Mesenchymal stem cell (in vitro differentiated cells and primary cell): ENCODE data around the gene ZBTB38.

Source experiments
- DNase-seq: peaks from one replicate; pipeline ENCODE4 v3.0.0-alpha.2; 2013
- H2AFZ ChIP-seq: one replicate; pipeline ENCODE4 v1.6.1; 2013; ENCODE audit warnings: low read depth, mild to moderate bottlenecking, control low read depth, inconsistent platforms, low read length, moderate library complexity
- H2AK5ac ChIP-seq: 2 replicates; pipeline ENCODE4 v1.6.1; 2013; ENCODE audit warnings: low read length, moderate library complexity, mild to moderate bottlenecking, inconsistent platforms; ENCODE audit not compliant: severe bottlenecking
- H2BK120ac ChIP-seq: one replicate; pipeline ENCODE4 v1.6.1; 2013; ENCODE audit warnings: low read depth, mild to moderate bottlenecking, inconsistent platforms, low read length, moderate library complexity
- H2BK12ac ChIP-seq, 2 experiments: one replicate each; pipeline ENCODE4 v1.6.1; 2013; ENCODE audit warnings: inconsistent platforms in 2 of 2, low read length in 2 of 2, mild to moderate bottlenecking in 2 of 2, moderate library complexity in 2 of 2, control low read depth in 1 of 2
- H2BK15ac ChIP-seq: one replicate; pipeline ENCODE4 v1.6.1; 2013; ENCODE audit warnings: mild to moderate bottlenecking, low read depth, inconsistent platforms; ENCODE audit not compliant: poor library complexity, severe bottlenecking
- H2BK5ac ChIP-seq: 2 replicates; pipeline ENCODE4 v1.6.1; 2013; ENCODE audit warnings: low read depth, mild to moderate bottlenecking, low read length, control low read depth, inconsistent platforms; ENCODE audit not compliant: poor library complexity, severe bottlenecking
- H3K14ac ChIP-seq, 2 experiments: one replicate each; pipeline ENCODE4 v1.6.1; 2013; ENCODE audit warnings: inconsistent platforms in 2 of 2, low read length in 2 of 2, control low read depth in 1 of 2, mild to moderate bottlenecking in 1 of 2, moderate library complexity in 1 of 2
- H3K18ac ChIP-seq, 2 experiments: one replicate each; pipeline ENCODE4 v1.6.1; 2013; ENCODE audit warnings: inconsistent platforms in 2 of 2, low read length in 2 of 2, control low read depth in 1 of 2, low read depth in 1 of 2, mild to moderate bottlenecking in 1 of 2
- H3K23ac ChIP-seq, 2 experiments: one replicate each; pipeline ENCODE4 v1.6.1; 2013; ENCODE audit warnings: inconsistent platforms in 2 of 2, low read length in 2 of 2, mild to moderate bottlenecking in 2 of 2, moderate library complexity in 2 of 2, control low read depth in 1 of 2
- H3K27ac ChIP-seq: 2 replicates; pipeline ENCODE4 v1.5.1; 2013; ENCODE audit warnings: mild to moderate bottlenecking, moderate library complexity, low read length, control low read depth, inconsistent platforms; ENCODE audit not compliant: poor library complexity, severe bottlenecking
- H3K27me3 ChIP-seq, 2 experiments: 2 replicates each; pipeline versions ENCODE4 v1.6.1 to v1.7.0; 2013; ENCODE audit warnings: low read length in 2 of 2, mild to moderate bottlenecking in 2 of 2, moderate library complexity in 2 of 2, control low read depth in 1 of 2, inconsistent platforms in 1 of 2; ENCODE audit not compliant: control insufficient read depth in 1 of 2, insufficient read depth in 1 of 2
- H3K36me3 ChIP-seq, 2 experiments: 2 replicates each; pipeline versions ENCODE4 v1.6.1 to v1.7.0; 2013; ENCODE audit warnings: low read length in 2 of 2, control low read depth in 1 of 2, inconsistent platforms in 1 of 2, low read depth in 1 of 2, mild to moderate bottlenecking in 1 of 2; ENCODE audit not compliant: insufficient read depth in 2 of 2, control insufficient read depth in 1 of 2
- H3K4ac ChIP-seq, 2 experiments: one replicate each; pipeline ENCODE4 v1.6.1; 2013; ENCODE audit warnings: inconsistent platforms in 2 of 2, low read length in 2 of 2, mild to moderate bottlenecking in 2 of 2, moderate library complexity in 2 of 2, control low read depth in 1 of 2, low read depth in 1 of 2
- H3K4me1 ChIP-seq: 2 replicates; pipeline ENCODE4 v1.6.1; 2013; ENCODE audit warnings: low read depth, low read length, control low read depth; ENCODE audit not compliant: control insufficient read depth, insufficient read depth
- H3K4me2 ChIP-seq: 2 replicates; pipeline ENCODE4 v1.6.1; 2013; ENCODE audit warnings: low read length, mild to moderate bottlenecking, inconsistent platforms; ENCODE audit not compliant: poor library complexity, severe bottlenecking
- H3K4me3 ChIP-seq, 2 experiments: 2 replicates each; pipeline versions ENCODE4 v1.5.1 to v1.7.0; 2013; ENCODE audit warnings: low read length in 2 of 2, mild to moderate bottlenecking in 2 of 2, control low read depth in 1 of 2, low read depth in 1 of 2; ENCODE audit not compliant: insufficient read depth in 1 of 2
- H3K79me1 ChIP-seq: replicated peaks from 2 replicates; pipeline ENCODE4 v1.6.1; 2013; ENCODE audit warnings: mild to moderate bottlenecking, control low read depth, low read length, inconsistent platforms; ENCODE audit not compliant: poor library complexity, severe bottlenecking
- H3K9ac ChIP-seq: 2 replicates; pipeline ENCODE4 v1.7.0; 2013; ENCODE audit warnings: mild to moderate bottlenecking, low read length, moderate library complexity
- H3K9me3 ChIP-seq: 2 replicates; pipeline ENCODE4 v1.7.0; 2013; ENCODE audit warnings: mild to moderate bottlenecking, low read length; ENCODE audit not compliant: control insufficient read depth
- H4K8ac ChIP-seq: one replicate; pipeline ENCODE4 v1.6.1; 2013; ENCODE audit warnings: inconsistent platforms, mild to moderate bottlenecking, low read length, moderate library complexity
- H4K91ac ChIP-seq: one replicate; pipeline ENCODE4 v1.6.1; 2013; ENCODE audit warnings: mild to moderate bottlenecking, low read length, inconsistent platforms
- WGBS: methylation state at CpG from one replicate; pipeline ENCODE4 v1.1.7; 2013; ENCODE audit warnings: mixed read lengths; 5-methylcytosine and 5-hydroxymethylcytosine counted together

Gene ZBTB38

DNA sequence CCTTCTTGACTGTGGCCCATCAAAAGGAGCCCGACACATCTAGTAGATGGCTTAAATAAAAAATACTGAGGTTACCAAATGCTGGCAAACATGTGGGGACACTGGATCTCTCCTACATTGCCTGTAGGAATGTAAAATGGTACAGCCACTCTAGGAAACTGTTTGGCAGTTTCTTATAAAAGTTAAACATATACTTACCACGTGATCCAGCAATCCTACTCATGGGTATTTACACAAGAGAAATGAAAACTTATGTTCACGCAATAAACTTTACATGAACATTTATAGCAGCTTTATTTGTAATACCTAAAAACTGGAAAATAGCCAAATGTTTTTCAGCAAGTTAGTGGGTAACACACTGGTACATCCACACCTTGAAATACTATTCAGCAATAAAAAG is 9.1 kb downstream of the ZBTB38 start:
- no peak overlapping the region for H2AK5ac ChIP-seq
- no peak overlapping the region for H2BK120ac ChIP-seq
- H3K14ac ChIP-seq = no peak overlapping the region
- H3K27me3 ChIP-seq = no peaks in the 10 kb centered on the region
- peaks cover 10% of the 10 kb centered on the region for H3K4me1 ChIP-seq
- no peak overlapping the region for H3K23ac ChIP-seq
- no peaks in the 10 kb centered on the region for H3K9me3 ChIP-seq
- 100% methylated on average over 2 of the region's 3 CpGs for WGBS
- no peak for DNase-seq
- no peak overlapping the region for H3K4ac ChIP-seq
- H3K27ac ChIP-seq = no peak overlapping the region
- H2BK15ac ChIP-seq = no peak overlapping the region
- H4K8ac ChIP-seq = no peak overlapping the region
- peaks cover 23 to 81% of the 10 kb centered on the region in 2 experiments for H3K36me3 ChIP-seq
- H3K4me3 ChIP-seq = no peak overlapping the region
- no peak overlapping the region for H3K9ac ChIP-seq
- no peak overlapping the region for H2BK12ac ChIP-seq
- no peak overlapping the region for H2AFZ ChIP-seq
- H3K4me2 ChIP-seq = no peak overlapping the region
- no peak overlapping the region for H2BK5ac ChIP-seq
- H4K91ac ChIP-seq = no peak overlapping the region
- no peak overlapping the region for H3K18ac ChIP-seq
- peaks cover 40% of the 10 kb centered on the region for H3K79me1 ChIP-seq

DNA sequence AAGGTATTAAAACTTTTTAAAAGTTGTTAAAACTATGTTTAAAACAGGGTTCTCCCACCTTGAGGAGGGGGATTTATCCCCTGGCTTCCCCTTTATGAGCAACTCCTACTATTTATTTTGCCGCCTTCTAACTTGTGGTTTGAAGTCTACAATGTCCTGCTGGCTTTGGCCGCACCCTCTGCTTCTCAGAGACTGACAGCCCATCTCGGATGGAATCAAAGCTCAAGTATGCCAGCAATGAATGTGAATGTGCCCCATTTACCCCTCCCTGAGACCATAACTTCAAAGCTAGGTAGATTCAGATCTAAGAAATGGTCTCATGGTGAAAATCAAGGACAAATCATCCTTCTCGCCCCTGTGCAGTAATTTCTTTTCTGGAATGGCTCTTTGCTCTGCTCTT is 10.3 kb downstream of the ZBTB38 start:
- Histone ChIP-seq H2BK12ac (no peak overlapping the region), H4K91ac (no peak overlapping the region), H3K4me2 (no peak overlapping the region), H3K27ac (no peak overlapping the region), H2AK5ac (no peak overlapping the region), H3K4me3 (no peak overlapping the region), H3K27me3 (no peaks in the 10 kb centered on the region), H2AFZ (no peak overlapping the region), H2BK120ac (no peak overlapping the region), H3K14ac (no peak overlapping the region), H3K9ac (no peak overlapping the region), H4K8ac (no peak overlapping the region), H3K79me1 (peaks cover 39% of the 10 kb centered on the region), H3K4ac (no peak overlapping the region), H3K36me3 (peaks cover 23 to 86% of the 10 kb centered on the region in 2 experiments), H3K23ac (no peak overlapping the region), H3K4me1 (peaks cover 12% of the 10 kb centered on the region), H2BK15ac (no peak overlapping the region), H3K18ac (no peak overlapping the region), H2BK5ac (no peak overlapping the region), H3K9me3 (no peaks in the 10 kb centered on the region)
- 93% methylated on average over 4 of the region's 4 CpGs for WGBS
- DNase-seq = no peak

- H3K9ac ChIP-seq = no peak overlapping the region
- no peak overlapping the region for H2AK5ac ChIP-seq
- H3K18ac ChIP-seq = no peak overlapping the region
- H3K4me2 ChIP-seq = no peak overlapping the region
- H3K4me1 ChIP-seq = peaks cover 8% of the 10 kb centered on the region
- H3K27ac ChIP-seq = no peak overlapping the region
- no peak overlapping the region for H3K14ac ChIP-seq
- no peaks in the 10 kb centered on the region for H3K27me3 ChIP-seq
- peaks cover 39% of the 10 kb centered on the region for H3K79me1 ChIP-seq
- no peak overlapping the region for H2BK5ac ChIP-seq
- no peak overlapping the region for H2BK120ac ChIP-seq
- no peak for DNase-seq
- H3K23ac ChIP-seq = no peak overlapping the region
- H3K36me3 ChIP-seq = peaks cover 23 to 94% of the 10 kb centered on the region in 2 experiments
- H3K4ac ChIP-seq = no peak overlapping the region
- H4K8ac ChIP-seq = peak overlapping the region; percentile 14
- no peaks in the 10 kb centered on the region for H3K9me3 ChIP-seq
- no peak overlapping the region for H4K91ac ChIP-seq
- H2AFZ ChIP-seq = no peak overlapping the region
- H2BK15ac ChIP-seq = no peak overlapping the region
- no peak overlapping the region for H2BK12ac ChIP-seq
- 92% methylated on average over 12 of the region's 12 CpGs for WGBS
- H3K4me3 ChIP-seq = no peak overlapping the region
Measured at GRCh38 chr3:141379250-141379966, 11.1 kb downstream of the ZBTB38 start.

- no peak overlapping the region for H3K4me3 ChIP-seq
- H3K79me1 ChIP-seq = peaks cover 39% of the 10 kb centered on the region
- H3K23ac ChIP-seq = no peak overlapping the region
- H2AFZ ChIP-seq = no peak overlapping the region
- H3K4me2 ChIP-seq = no peak overlapping the region
- H2AK5ac ChIP-seq = no peak overlapping the region
- no peak overlapping the region for H3K9ac ChIP-seq
- WGBS = 80% methylated on average over 2 of the region's 2 CpGs
- no peak overlapping the region for H4K8ac ChIP-seq
- H3K14ac ChIP-seq = no peak overlapping the region
- H3K4ac ChIP-seq = no peak overlapping the region
- H3K4me1 ChIP-seq = peaks cover 7% of the 10 kb centered on the region
- no peak overlapping the region for H2BK15ac ChIP-seq
- no peak overlapping the region for H2BK5ac ChIP-seq
- no peak overlapping the region for H3K18ac ChIP-seq
- DNase-seq = no peak
- H4K91ac ChIP-seq = no peak overlapping the region
- peaks cover 22 to 96% of the 10 kb centered on the region in 2 experiments for H3K36me3 ChIP-seq
- H2BK12ac ChIP-seq = no peak overlapping the region
- no peak overlapping the region for H2BK120ac ChIP-seq
- no peak overlapping the region for H3K27ac ChIP-seq
- no peaks in the 10 kb centered on the region for H3K9me3 ChIP-seq
- H3K27me3 ChIP-seq = no peaks in the 10 kb centered on the region
Measured at GRCh38 chr3:141380279-141380678, 12.0 kb downstream of the ZBTB38 start.
